H1 (cell line): Measurements from ENCODE around the gene HTR3E. TPM values are rescaled to one million over a fixed set of nuclear protein-coding genes. Genes with fewer than 3 reads are reported as not detected.

ENCODE experiments used
- CTCF ChIA-PET: fragments of 300-600 bp; sonication (Branson Sonifier 250); formaldehyde crosslinking; loops from one replicate; lab custom pipeline; 2021; ENCODE audit not compliant: partially characterized antibody; lab: Charles Lee
- POLR2A ChIA-PET: fragments of 300-600 bp; sonication (Branson Sonifier 250); formaldehyde crosslinking; loops from one replicate; lab custom pipeline; 2021; ENCODE audit warnings: inconsistent platforms; ENCODE audit not compliant: partially characterized antibody; lab: Charles Lee
- DNase-seq, 2 experiments: peaks; one replicate each; pipeline versions ENCODE4 v3.0.0 to v3.0.0-alpha.2; 2010 to 2022; ENCODE audit warnings: low spot score in 2 of 2, low read depth in 1 of 2, mixed read lengths in 1 of 2
- FAIRE-seq: peaks from 2 replicates; lab custom pipeline; 2011; peaks lifted over from hg19 to GRCh38; lab: Jason Lieb, UNC
- H2AFZ ChIP-seq: 2 replicates; pipeline ENCODE4 v1.8.1; 2012; ENCODE audit warnings: low read length, inconsistent platforms
- H2AK5ac ChIP-seq: 2 replicates; pipeline ENCODE4 v1.6.1; 2013; ENCODE audit warnings: low read depth, low read length
- H2BK120ac ChIP-seq: replicated peaks from 2 replicates; pipeline ENCODE3; 2013; ENCODE audit warnings: low read depth, low read length, inconsistent platforms
- H2BK12ac ChIP-seq: 2 replicates; pipeline ENCODE4 v1.6.1; 2013; ENCODE audit warnings: low read depth, low read length
- H2BK15ac ChIP-seq: 2 replicates; pipeline ENCODE4 v1.6.1; 2013; ENCODE audit warnings: low read length
- H2BK20ac ChIP-seq: 2 replicates; pipeline ENCODE4 v1.6.1; 2013; ENCODE audit warnings: low read length
- H2BK5ac ChIP-seq: 2 replicates; pipeline ENCODE4 v1.6.1; 2013; ENCODE audit warnings: low read depth, low read length
- H3K14ac ChIP-seq: 2 replicates; pipeline ENCODE4 v1.6.1; 2013; ENCODE audit warnings: inconsistent platforms; ENCODE audit not compliant: insufficient read length
- H3K18ac ChIP-seq: 2 replicates; pipeline ENCODE4 v1.6.1; 2013; ENCODE audit warnings: low read length; ENCODE audit errors: extremely low read depth
- H3K23ac ChIP-seq: 2 replicates; pipeline ENCODE4 v1.6.1; 2013; ENCODE audit warnings: inconsistent platforms; ENCODE audit not compliant: insufficient read length
- H3K23me2 ChIP-seq: 2 replicates; pipeline ENCODE4 v1.6.1; 2013; ENCODE audit warnings: low read depth, low read length
- H3K27ac ChIP-seq: 2 replicates; pipeline ENCODE4 v1.6.1; 2011; ENCODE audit warnings: low read depth, low read length, inconsistent platforms
- H3K27me3 ChIP-seq, 4 experiments: replicated peaks in 1 of 4; 1 replicate in 1 of 4; 2 replicates in 3 of 4; pipeline versions ENCODE4 v1.6.1 to v1.8.1; 2011 to 2013; ENCODE audit warnings: low read length in 3 of 4, mild to moderate bottlenecking in 3 of 4, inconsistent platforms in 2 of 4, mixed read lengths in 2 of 4, moderate library complexity in 1 of 4; ENCODE audit not compliant: control insufficient read depth in 3 of 4, insufficient read depth in 3 of 4; ENCODE audit errors: extremely low read depth in 1 of 4
- H3K36me3 ChIP-seq, 4 experiments: 2 replicates each; pipeline versions ENCODE4 v1.6.1 to v1.8.1; 2011 to 2013; ENCODE audit warnings: mild to moderate bottlenecking in 4 of 4, low read length in 3 of 4, moderate library complexity in 2 of 4, control low read depth in 1 of 4, inconsistent platforms in 1 of 4; ENCODE audit not compliant: insufficient read depth in 4 of 4, control insufficient read depth in 2 of 4
- H3K4ac ChIP-seq: replicated peaks from 2 replicates; pipeline ENCODE3; 2013; ENCODE audit warnings: low read length, low read depth, mixed read lengths, inconsistent platforms; ENCODE audit not compliant: insufficient read length
- H3K4me1 ChIP-seq, 4 experiments: replicated peaks in 1 of 4; 1 replicate in 1 of 4; 2 replicates in 3 of 4; pipeline versions ENCODE4 v1.6.1 to v1.8.1; 2011 to 2013; ENCODE audit warnings: low read length in 3 of 4, inconsistent platforms in 2 of 4, mixed read lengths in 1 of 4; ENCODE audit not compliant: insufficient read depth in 4 of 4, control insufficient read depth in 3 of 4
- H3K4me2 ChIP-seq, 2 experiments: 2 replicates each; pipeline versions ENCODE4 v1.6.1 to v1.8.1; 2011 to 2013; ENCODE audit warnings: low read depth in 2 of 2, low read length in 2 of 2, control low read depth in 1 of 2, inconsistent platforms in 1 of 2, mild to moderate bottlenecking in 1 of 2; ENCODE audit not compliant: insufficient read depth in 1 of 2
- H3K4me3 ChIP-seq, 4 experiments: fragments of 200-600, 300-600 bp in 1 of 4; sonication (generic), shearing (Covaris generic), sonication (Bioruptor Twin) in 1 of 4; 2 replicates each; pipeline versions ENCODE4 v1.5.1 to v1.8.1; 2011 to 2016; ENCODE audit warnings: low read length in 4 of 4, low read depth in 3 of 4, control low read depth in 2 of 4, inconsistent platforms in 2 of 4, mild to moderate bottlenecking in 2 of 4, mixed read lengths in 1 of 4, moderate library complexity in 1 of 4; ENCODE audit not compliant: insufficient read depth in 2 of 4; ENCODE audit errors: extremely low read depth in 1 of 4
- H3K56ac ChIP-seq: replicated peaks from 2 replicates; pipeline ENCODE3; 2013; ENCODE audit warnings: low read depth, mild to moderate bottlenecking, mixed read lengths, low read length, inconsistent platforms; ENCODE audit not compliant: insufficient read length
- H3K79me1 ChIP-seq: 2 replicates; pipeline ENCODE4 v1.6.1; 2013; ENCODE audit warnings: low read depth, low read length, control low read depth
- H3K79me2 ChIP-seq, 2 experiments: 2 replicates each; pipeline versions ENCODE4 v1.6.1 to v1.8.1; 2012 to 2013; ENCODE audit warnings: low read length in 2 of 2, mild to moderate bottlenecking in 2 of 2, inconsistent platforms in 1 of 2; ENCODE audit not compliant: insufficient read depth in 2 of 2, control insufficient read depth in 1 of 2
- H3K9ac ChIP-seq, 4 experiments: replicated peaks in 1 of 4; 1 replicate in 1 of 4; 2 replicates in 3 of 4; pipeline versions ENCODE4 v1.6.1 to v1.8.1; 2011 to 2013; ENCODE audit warnings: low read depth in 3 of 4, low read length in 3 of 4, control low read depth in 2 of 4, mild to moderate bottlenecking in 2 of 4, moderate library complexity in 2 of 4, inconsistent platforms in 1 of 4; ENCODE audit errors: extremely low read depth in 1 of 4
- H3K9me3 ChIP-seq, 2 experiments: 2 replicates each; pipeline versions ENCODE4 v1.6.1 to v1.8.1; 2012 to 2013; ENCODE audit warnings: mild to moderate bottlenecking in 2 of 2, moderate library complexity in 2 of 2, control low read depth in 1 of 2, inconsistent platforms in 1 of 2, low read depth in 1 of 2, low read length in 1 of 2, mixed read lengths in 1 of 2; ENCODE audit not compliant: insufficient read depth in 2 of 2
- H4K20me1 ChIP-seq, 2 experiments: replicated peaks in 1 of 2; 2 replicates each; pipeline versions ENCODE3 to v1.8.1; 2011 to 2013; ENCODE audit warnings: inconsistent platforms in 2 of 2, low read length in 2 of 2, mild to moderate bottlenecking in 1 of 2; ENCODE audit not compliant: insufficient read depth in 2 of 2, control insufficient read depth in 1 of 2
- H4K5ac ChIP-seq: 2 replicates; pipeline ENCODE4 v1.6.1; 2013; ENCODE audit warnings: low read length, low read depth, mixed read lengths, inconsistent platforms; ENCODE audit not compliant: insufficient read length
- H4K8ac ChIP-seq: 2 replicates; pipeline ENCODE4 v1.8.0; 2013; ENCODE audit warnings: mild to moderate bottlenecking, moderate library complexity, low read length, inconsistent platforms; ENCODE audit not compliant: insufficient read depth; ENCODE audit errors: extremely low read depth
- H4K91ac ChIP-seq: replicated peaks from 2 replicates; pipeline ENCODE3; 2013; ENCODE audit warnings: low read length, mixed read lengths, inconsistent platforms; ENCODE audit not compliant: insufficient read length
- BRCA1 ChIP-seq: IDR thresholded peaks from 2 replicates; pipeline ENCODE4 v1.6.1; 2012; ENCODE audit warnings: low read depth, low read length, improper control_type of control experiment
- EGR1 ChIP-seq: IDR thresholded peaks from 2 replicates; pipeline ENCODE4 v1.6.1; 2011; ENCODE audit warnings: low read depth, low read length, borderline replicate concordance
- EP300 ChIP-seq, 2 experiments: IDR thresholded peaks; 1 replicate in 1 of 2; 2 replicates in 1 of 2; pipeline ENCODE4 v1.6.1; 2011 to 2012; ENCODE audit warnings: low read depth in 2 of 2, low read length in 2 of 2, mild to moderate bottlenecking in 2 of 2, borderline replicate concordance in 1 of 2, inconsistent platforms in 1 of 2, moderate library complexity in 1 of 2
- GTF2F1 ChIP-seq: IDR thresholded peaks from 2 replicates; pipeline ENCODE4 v1.6.1; 2012; ENCODE audit warnings: low read depth, low read length, improper control_type of control experiment, borderline replicate concordance
- HDAC2 ChIP-seq, 2 experiments: fragments of 300-600 bp in 1 of 2; sonication (generic) in 1 of 2; IDR thresholded peaks; 2 replicates each; pipeline ENCODE4 v1.6.1; 2011 to 2012; ENCODE audit warnings: low read depth in 2 of 2, low read length in 2 of 2, mild to moderate bottlenecking in 2 of 2, moderate library complexity in 2 of 2, borderline replicate concordance in 1 of 2, inconsistent platforms in 1 of 2
- POLR2A ChIP-seq, 2 experiments: IDR thresholded peaks; 1 replicate in 1 of 2; 2 replicates in 1 of 2; pipeline ENCODE4 v1.6.1; 2011; ENCODE audit warnings: low read depth in 2 of 2, low read length in 2 of 2, mild to moderate bottlenecking in 2 of 2; ENCODE audit errors: control extremely low read depth in 1 of 2
- RAD21 ChIP-seq, 2 experiments: IDR thresholded peaks in 1 of 2; conservative IDR thresholded peaks in 1 of 2; 2 replicates each; pipeline ENCODE4 v1.6.1; 2011; ENCODE audit warnings: low read depth in 2 of 2, low read length in 2 of 2, improper control_type of control experiment in 1 of 2, inconsistent platforms in 1 of 2, mild to moderate bottlenecking in 1 of 2, moderate library complexity in 1 of 2
- SAP30 ChIP-seq: fragments of 300-600 bp; sonication (generic); IDR thresholded peaks from 2 replicates; pipeline ENCODE4 v1.7.1; 2012; ENCODE audit warnings: low read length, moderate library complexity, mild to moderate bottlenecking, inconsistent platforms; ENCODE audit not compliant: insufficient read depth, insufficient replicate concordance
- SP2 ChIP-seq: IDR thresholded peaks from 2 replicates; pipeline ENCODE4 v1.6.1; 2012; ENCODE audit warnings: mild to moderate bottlenecking, low read length, inconsistent platforms
- TAF1 ChIP-seq: IDR thresholded peaks from 2 replicates; pipeline ENCODE4 v1.6.1; 2011; ENCODE audit warnings: mild to moderate bottlenecking, low read depth, low read length
- TBP ChIP-seq: IDR thresholded peaks from 2 replicates; pipeline ENCODE4 v1.6.1; 2011; ENCODE audit warnings: low read depth, low read length, improper control_type of control experiment
- WGBS, 2 experiments: shearing (Covaris generic) in 1 of 2; methylation state at CpG; one replicate each; pipeline versions ENCODE4 v1.1.6 to v1.1.7; 2013 to 2015; ENCODE audit warnings: low lambda C conversion rate in 2 of 2, mixed read lengths in 2 of 2, inconsistent platforms in 1 of 2, low coverage in 1 of 2, missing lambda C conversion rate in 1 of 2; ENCODE audit not compliant: insufficient replicate concordance in 2 of 2, insufficient coverage in 1 of 2, insufficient read length in 1 of 2; ENCODE audit errors: extremely low coverage in 1 of 2, missing lambda C conversion rate in 1 of 2; 5-methylcytosine and 5-hydroxymethylcytosine counted together
- polyA plus RNA-seq, 7 experiments: library from polyadenylated mRNA; depleted of rRNA in 3 of 7; stranded (reverse) in 5 of 7; unstranded in 2 of 7; fragments of >200 nt in 5 of 7; fragments of 200-250 nt in 2 of 7; gene quantifications; 1 replicate in 5 of 7; 2 replicates in 1 of 7; 4 replicates in 1 of 7; pipeline versions ENCODE4 v1.2.1 to v1.2.3, GENCODE V29; 2011 to 2013; ENCODE audit warnings: missing spikeins in 2 of 7, mixed read lengths in 2 of 7
- total RNA-seq: library from RNA; stranded (reverse); fragmentation: NEBNext Ultra II Directional; extraction: Animal tissue kit (Norgen Biotek cat#: 25700); gene quantifications from 2 replicates; pipeline ENCODE4 v1.2.1, GENCODE V29; 2021

The HTR3E gene
- total and polyA plus RNA-seq, 2 of the 8 experiments (the other 6 are each of a cell fraction or from before 2014, with no cell fraction given): not detected

GRCh38 chr3:184145751-184146270 lies 48.9 kb downstream of the HTR3E start:
- Histone ChIP-seq H3K4me1 (no peaks in the 10 kb centered on the region), H3K9me3 (no peaks in the 10 kb centered on the region), H2BK12ac (no peak overlapping the region), H2BK5ac (no peak overlapping the region), H3K18ac (no peak overlapping the region), H3K14ac (no peak overlapping the region), H3K27ac (no peak overlapping the region), H4K91ac (no peak overlapping the region), H3K79me2 (no peaks in the 10 kb centered on the region; a peak in 1 of 4 replicates), H3K4me3 (no peak overlapping the region), H4K20me1 (peaks cover 0 to 3% of the 10 kb centered on the region in 2 experiments), H2AK5ac (no peak overlapping the region), H4K5ac (no peak overlapping the region), H3K23ac (no peak overlapping the region), H2BK120ac (no peak overlapping the region), H3K23me2 (no peaks in the 10 kb centered on the region), H2BK20ac (no peak overlapping the region), H3K9ac (no peak overlapping the region), H3K4ac (no peak overlapping the region), H3K27me3 (no peaks in the 10 kb centered on the region), H3K36me3 (peaks cover 11 to 44% (median 30%) of the 10 kb centered on the region in 4 experiments), H3K56ac (no peak overlapping the region), H3K79me1 (peaks cover 2% of the 10 kb centered on the region; the same call in 1 of the 2 replicates), H2AFZ (no peak overlapping the region), H3K4me2 (no peak overlapping the region), H2BK15ac (no peak overlapping the region), H4K8ac (no peak overlapping the region)
- CTCF ChIA-PET: interaction anchor here (0.7 to 3.5 kb wide), 30 partner anchors 9 to 252 kb away, joined by 3 to 28 read pairs (median 5); partner anchors contain the start of genes AP2M1, EEF1AKMT4 and EIF2B5
- no peak for FAIRE-seq
- WGBS, 2 experiments: 85% methylated on average over 8 of the region's 8 CpGs; no CpG with 5 or more reads in 1 of the 2 experiments
- DNase-seq: no peak
- POLR2A ChIA-PET: interaction anchor here (0.9 to 4.6 kb wide), 7 partner anchors 9 to 113 kb away, joined by 3 to 26 read pairs (median 4); partner anchors contain the start of gene EIF2B5
- TF ChIP-seq EGR1 (no peak), HDAC2 (IDR thresholded peaks at IDR 0.05; ENCODE audit: borderline replicate concordance in 1 of 2, low read depth in 2 of 2, low read length in 2 of 2) (no peak), TBP (no peak), BRCA1 (no peak), EP300 (IDR thresholded peaks at IDR 0.05; ENCODE audit: borderline replicate concordance in 1 of 2, low read depth in 2 of 2, low read length in 2 of 2) (no peak), TAF1 (no peak), RAD21 (IDR thresholded peaks at IDR 0.05 in 1 of 2, conservative IDR thresholded peaks at IDR 0.05 in 1 of 2; ENCODE audit: low read depth in 2 of 2, low read length in 2 of 2) (no peak), GTF2F1 (no peak), SP2 (no peak), POLR2A (IDR thresholded peaks at IDR 0.05; ENCODE audit: control extremely low read depth in 1 of 2, low read depth in 2 of 2, low read length in 2 of 2) (no peak), SAP30 (no peak)
